ENCODE measurements around the gene LRRC49.
A peak's percentile ranks its signal among the peaks of the same experiment; 100 is the strongest.
"Not testable (repeated sequence)": the region's sequence is repeated elsewhere in the genome, so short reads cannot be mapped to it uniquely, and the experiment has no call there.

LRRC49 gene, protein sequence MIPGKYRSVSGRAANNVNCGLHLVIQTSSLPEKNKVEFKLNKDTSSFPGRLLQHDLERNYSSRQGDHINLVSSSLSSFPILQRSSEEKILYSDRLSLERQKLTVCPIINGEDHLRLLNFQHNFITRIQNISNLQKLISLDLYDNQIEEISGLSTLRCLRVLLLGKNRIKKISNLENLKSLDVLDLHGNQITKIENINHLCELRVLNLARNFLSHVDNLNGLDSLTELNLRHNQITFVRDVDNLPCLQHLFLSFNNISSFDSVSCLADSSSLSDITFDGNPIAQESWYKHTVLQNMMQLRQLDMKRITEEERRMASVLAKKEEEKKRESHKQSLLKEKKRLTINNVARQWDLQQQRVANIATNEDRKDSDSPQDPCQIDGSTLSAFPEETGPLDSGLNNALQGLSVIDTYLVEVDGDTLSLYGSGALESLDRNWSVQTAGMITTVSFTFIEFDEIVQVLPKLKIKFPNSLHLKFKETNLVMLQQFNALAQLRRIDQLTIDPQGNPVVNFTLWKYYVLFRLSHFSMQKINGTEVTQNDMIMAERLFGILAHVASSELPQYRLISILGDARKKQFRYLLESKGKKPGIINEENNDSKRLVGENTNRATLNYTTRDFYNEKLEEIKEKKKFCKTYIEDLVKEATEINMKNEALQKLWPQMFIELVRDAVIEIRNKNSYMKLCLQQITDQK

DNA sequence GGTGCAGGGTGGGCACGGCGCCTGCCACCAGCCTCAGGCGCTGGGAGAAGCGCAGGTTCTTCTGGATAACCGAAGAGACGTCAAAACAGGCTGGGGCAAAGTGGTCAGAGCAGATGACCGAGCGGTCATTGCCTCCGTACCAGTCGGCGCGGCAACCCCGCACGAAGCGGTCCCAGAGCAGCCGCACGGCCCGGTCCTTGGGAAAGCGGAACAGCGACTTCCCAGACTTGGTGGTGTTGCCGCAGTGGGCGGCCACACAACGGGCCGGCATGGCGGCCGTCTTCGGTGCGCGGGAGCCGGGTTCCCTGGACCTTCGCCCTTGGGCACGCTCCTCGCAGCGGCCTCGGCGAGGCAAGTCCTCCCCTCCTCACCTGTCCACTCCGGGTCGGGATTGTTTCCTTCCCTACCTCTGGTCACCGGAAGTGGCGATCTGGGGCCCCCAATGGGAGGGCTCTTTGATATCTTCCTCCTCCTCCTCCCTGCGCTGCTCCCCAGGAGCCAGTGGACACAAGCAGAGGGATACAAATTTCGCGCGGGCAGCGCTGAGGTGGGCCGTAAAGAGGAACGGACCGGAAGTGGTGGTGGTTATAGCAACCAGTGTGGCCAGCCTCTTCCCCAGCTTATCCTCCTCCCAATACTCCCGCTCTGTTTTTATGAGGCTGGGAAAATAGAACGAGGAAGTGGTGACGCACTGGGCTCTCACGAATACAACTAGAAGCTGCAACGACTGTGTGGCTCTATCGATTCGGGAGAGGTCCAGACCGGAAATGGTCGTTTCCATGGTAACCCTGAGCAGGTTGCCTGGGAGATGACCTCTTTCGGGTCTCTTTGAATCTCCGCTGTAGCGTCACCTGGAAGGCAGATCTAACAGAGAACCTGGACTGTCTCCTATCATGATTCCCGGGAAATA is at the start of gene LRRC49, which contains the start of gene THAP10:
LRRC49 (plus strand) TSS at position 825 of the 910 bp plus-strand sequence; CDS start at position 894, 69 bp downstream.
THAP10 (minus strand) TSS at position 432 of the 910 bp plus-strand sequence; CDS start at position 271, 161 bp downstream.
- FAIRE-seq = peak; percentile 99
- peak; percentile 84 for DNase-seq (ENCODE audit: insufficient read length, low spot score)

DNA sequence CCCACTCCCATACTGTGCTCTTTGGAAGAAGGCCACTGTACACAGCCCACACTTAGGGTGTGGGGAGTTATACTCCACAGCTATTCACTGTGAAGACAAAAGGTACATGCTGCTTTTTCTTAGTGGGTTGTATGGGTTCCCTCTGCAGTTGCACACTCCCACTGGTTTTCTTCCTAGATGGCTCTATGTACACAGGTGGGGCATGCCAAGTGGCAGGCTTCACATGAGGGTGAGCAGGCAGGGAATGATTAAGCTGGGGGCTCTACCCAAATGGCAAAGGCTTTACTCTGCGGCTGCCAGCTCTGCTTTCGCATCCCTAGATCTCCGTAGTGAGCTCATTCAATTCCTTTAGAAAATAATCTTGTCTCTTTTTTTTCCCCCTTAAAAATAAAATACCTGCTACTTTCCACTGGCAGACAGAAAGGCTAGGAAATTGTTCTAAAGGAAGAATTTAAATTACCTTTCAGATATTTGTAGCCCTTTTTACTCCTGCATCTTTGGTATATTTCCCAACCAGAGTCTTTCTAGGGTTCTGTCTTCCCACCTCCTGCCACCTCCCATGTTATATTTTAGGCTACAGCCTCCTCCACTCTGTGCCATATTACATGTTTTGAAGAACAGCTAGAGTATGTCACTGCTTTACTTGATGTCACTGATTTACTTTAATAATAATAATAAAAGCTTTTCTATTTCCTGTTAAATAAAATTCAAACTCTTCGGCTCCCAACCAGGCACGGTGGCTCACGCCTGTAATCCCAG is 46.8 kb upstream of the LRRC49 start:
- no peak for DNase-seq (ENCODE audit: insufficient read length, low spot score)
- peak; percentile 26 for FAIRE-seq

DNA sequence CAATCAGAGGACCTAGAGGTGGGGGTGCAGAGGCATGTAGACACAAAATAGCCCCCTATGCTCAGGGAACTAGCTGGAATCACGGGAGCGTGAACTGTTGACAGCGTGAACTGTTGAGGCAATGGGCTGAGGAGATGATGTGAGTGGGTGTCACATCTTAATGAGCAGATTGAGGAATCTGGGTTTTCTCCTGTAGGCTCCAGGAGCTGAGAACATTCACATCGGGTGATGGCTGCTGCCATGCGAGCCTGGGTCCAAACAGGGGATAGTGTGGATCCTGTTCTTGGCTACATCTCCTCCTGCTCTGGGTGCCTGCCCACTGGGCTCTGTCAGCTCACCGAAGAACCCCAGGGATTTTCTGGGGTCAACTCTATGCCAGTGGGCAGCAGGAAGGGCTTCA is 40.7 kb upstream of the LRRC49 start:
- no peak for DNase-seq (ENCODE audit: insufficient read length, low spot score)
- FAIRE-seq = peak; percentile 42

DNA sequence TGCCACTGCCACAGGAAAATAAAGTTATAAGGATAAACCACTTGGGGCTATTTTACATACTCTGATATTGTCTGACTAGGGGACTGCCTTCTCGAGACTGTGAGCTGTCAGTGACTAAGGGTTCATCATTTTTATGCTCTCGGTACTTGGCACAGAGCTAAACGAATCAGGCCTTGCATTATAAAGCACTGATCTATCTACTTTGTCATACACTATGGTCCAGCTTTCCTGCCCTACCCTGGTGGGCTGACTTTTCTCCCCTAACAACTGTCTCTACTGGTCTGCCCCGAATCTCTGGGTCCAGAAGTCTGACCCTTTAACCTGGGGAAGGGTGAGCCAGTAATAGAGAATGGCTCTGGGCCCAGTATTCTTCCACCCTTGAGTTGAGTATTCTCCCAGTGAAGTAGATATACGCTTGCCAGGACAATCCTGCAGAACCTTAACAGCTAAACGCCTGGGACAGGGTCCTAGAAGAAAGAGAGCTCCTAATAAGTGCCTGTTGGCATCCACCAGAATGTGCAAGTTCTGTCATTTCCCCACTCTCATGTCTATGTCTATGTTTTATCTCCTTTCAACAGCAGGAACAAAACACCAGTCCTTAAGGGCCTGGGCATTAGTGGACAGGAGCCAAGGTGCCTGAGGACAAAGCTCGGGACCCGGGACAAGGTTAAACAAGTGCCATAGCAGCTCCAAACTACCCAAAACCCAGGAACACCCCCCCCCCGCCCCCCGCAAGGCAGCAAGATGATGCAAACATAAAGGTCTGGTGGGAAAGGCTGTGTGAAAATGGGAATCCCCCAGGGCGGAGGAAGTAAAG is 39.9 kb upstream of the LRRC49 start:
- DNase-seq (ENCODE audit: insufficient read length, low spot score) (no peak), FAIRE-seq (no peak)

DNA sequence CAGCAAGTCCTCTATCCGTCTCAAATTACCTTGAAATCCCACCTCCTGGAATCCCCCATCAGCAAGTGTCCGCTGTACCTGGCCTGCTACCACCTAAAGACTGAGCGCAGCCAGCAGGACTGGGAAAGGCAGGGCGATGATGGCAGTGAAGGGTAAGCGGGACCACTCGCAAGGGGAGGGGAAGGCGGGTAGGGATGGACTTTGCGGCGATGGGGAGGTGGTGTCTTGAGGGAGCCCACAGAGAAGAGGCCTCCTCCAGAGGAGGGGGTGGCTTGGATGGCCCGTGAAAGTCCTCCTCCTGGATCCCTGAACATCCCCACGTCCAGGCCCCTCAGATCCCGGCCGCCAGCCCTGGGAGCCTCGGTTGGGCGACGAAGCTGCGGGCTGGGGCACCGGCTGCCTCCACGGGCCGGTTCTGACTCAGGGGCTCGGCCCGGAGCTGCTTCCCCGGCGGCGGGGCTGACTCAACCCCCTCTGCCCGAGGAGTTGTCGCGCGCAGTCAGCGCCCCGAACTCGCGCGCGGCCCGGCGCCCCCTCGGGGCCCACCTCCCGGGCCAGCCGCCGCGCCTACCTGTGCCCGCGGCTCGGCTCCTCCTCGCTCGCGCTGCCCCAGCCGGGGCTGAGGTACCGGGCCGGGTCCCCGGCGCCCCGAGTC is 39.2 kb upstream of the LRRC49 start:
- DNase-seq (ENCODE audit: insufficient read length, low spot score) (peak; percentile 62), FAIRE-seq (peak; percentile 71)

DNA sequence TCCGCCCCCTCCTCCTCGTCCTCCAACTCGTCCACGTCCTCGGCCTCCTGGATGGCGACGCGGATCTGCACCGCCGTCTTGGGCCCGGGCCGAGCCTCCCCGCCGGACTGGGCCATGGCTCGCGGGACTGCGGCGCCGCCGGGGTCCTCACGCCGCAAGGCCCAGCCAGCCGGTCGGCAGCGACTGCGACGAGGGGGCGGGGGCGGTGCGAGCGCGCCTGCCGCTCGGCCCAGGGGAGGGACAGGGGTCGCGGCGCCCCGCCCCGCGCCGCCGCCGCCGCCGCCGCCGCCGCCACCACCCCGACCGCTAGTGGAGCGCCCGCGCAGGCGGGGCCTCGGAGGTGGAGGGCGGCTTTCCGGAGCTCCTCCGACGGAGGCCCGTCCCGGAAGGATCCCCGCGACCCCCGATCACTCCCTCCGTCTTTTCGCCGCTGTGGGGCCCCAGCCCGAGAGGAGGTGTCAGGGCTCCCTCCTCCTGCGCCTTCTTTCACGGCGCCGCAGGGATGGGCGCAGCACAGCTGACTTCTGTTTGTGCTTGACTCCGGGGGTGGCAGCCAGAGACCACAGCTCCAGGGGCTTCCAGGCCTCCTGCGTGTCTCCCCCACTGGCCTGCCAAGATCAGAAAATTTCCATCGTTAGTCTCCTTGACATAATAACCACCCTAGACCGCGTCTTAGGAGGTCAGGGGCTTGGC is 38.5 kb upstream of the LRRC49 start, which contains the start of gene LARP6:
LARP6 (minus strand) TSS at position 185 of the 693 bp plus-strand sequence; CDS start at position 116, 69 bp downstream.
- FAIRE-seq (peak; percentile 51), DNase-seq (ENCODE audit: insufficient read length, low spot score) (peak; percentile 66)

DNA sequence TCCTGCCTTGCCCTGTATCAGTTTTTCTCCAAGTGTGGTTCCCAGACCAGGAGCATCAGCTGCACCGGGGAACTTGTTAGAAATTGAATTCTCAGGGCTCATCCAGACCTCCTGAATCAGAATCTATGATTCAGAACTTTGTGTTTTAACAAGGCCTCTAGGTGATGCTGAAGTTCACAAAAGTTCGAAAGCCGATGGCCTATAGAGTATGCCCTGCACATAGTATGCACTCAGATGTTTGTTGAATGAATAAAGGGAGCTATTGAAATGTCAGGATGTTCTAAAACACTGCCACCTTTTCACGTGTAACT is 38.0 kb upstream of the LRRC49 start:
- no peak for FAIRE-seq

DNA sequence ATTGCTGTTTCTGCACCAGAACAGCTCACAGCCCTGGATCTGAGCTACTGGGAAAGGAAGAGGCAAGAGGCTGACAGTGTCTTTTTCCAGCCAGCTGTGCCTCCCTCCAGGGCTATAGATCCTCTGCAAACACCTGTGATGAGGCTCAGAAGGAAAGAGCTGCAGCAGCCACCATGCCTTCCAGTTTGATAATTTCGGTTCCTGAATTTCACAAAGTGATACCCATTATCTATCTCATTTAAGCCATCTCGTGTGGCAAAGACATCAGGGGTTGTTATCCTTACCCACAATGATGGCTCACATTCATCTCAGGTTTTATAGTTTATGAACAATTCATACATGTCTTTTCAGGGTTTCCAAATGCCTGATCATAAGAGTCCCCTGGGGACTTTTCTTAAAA is 36.9 kb upstream of the LRRC49 start:
- DNase-seq (ENCODE audit: insufficient read length, low spot score) (no peak), FAIRE-seq (no peak)

More for the DNA sequence above, 38.0 kb upstream of the LRRC49 start:
- peak; percentile 32 for DNase-seq (ENCODE audit: insufficient read length, low spot score)

DNA sequence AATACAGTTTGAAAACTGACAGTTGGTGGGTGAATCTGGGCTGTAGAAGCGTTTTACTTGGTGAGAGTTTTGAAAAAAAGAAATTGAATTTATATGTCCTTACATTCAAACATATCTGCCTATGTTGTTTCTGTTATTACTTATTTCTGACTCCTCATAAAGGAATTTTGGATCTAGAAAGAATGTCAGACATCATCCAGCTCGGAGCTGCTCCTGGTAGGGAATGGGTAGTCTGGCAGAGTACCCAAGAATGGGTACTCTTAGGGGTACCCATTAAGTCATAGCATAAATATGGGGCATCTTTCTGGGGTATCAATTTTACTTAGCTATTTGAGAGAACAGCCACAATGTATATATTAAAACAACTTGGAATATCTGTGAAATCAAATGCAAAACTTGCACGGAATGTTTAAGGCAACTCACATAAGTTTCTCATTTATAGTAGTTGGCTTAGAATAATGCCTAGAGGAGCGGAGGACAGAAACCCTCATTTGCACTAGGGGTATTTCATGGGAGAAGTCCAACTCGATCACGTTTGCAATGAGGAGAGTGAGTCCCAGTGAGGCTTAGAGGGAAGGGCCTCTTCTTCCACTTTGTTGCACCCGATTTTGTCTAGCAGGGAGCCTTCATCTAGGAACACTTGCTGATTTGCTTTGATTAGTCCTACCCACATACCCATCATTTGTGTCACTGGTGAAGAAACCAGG is 36.3 kb upstream of the LRRC49 start:
- DNase-seq (ENCODE audit: insufficient read length, low spot score) (no peak), FAIRE-seq (no peak)

DNA sequence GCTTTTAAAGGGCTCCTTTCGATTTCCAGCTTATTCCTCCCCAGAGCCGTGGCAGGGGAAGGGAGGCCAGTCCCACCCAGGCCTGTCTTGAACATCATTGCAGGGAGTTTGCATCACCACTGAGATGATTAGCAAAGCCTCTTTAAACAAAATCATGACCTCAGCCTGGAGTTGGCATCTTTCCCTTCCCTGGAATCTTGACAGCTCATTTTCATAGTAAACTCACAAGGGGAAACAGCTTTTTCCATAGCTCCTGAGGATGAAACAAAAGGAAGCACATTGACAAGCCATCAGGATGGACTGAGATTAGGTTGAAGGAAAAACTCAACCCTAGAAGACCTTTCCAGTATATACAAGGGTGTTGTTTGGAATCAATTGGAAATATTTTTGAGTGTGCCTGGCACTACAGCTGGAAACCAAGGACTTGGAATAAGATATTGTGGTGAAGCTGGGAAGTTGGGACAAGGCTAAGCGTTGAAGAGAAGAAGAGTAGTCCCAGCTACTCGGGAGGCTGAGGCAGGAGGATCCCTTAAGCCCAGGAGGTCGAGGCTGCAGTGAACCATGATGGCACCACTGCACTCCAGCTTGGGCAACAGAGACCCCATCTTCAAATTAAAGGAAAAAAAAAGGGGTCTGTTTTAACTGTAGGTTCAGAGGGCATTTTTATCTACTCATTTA is 35.6 kb upstream of the LRRC49 start:
- DNase-seq (ENCODE audit: insufficient read length, low spot score) = peak; percentile 74
- peak; percentile 78 for FAIRE-seq

DNA sequence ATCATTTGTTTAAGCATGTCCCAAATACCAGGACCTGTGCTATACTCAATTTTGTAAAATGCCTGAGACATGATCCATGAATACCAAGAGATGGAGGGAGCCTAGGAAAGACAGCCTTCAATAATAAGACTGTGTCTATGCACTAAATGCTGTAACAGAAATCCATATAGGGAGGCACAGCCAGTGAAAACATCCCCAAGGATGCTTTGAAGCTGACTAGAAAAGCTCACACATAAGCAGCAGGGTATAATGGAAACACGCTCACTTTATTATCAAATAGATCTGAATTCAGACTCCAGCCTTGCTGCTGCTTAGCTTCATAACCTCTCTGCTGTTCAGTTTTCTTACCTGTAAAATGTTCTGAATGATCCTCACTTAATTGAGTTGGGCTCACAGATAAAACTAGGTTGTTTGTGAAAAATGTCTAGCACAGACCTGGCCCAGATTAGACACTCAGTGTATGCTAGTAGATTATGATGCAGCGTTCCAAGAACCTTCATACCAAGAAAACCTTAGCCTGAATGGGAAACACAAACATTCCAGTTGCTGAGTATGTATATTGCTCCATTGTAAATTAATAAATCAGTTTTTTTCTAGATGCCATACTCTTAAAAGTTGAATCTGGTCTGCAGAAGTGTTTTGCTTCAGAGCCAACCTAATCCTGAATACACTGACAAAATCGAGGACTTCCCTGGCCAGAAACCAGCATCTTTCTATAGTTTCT is 34.9 kb upstream of the LRRC49 start:
- no peak for FAIRE-seq
- no peak for DNase-seq (ENCODE audit: insufficient read length, low spot score)

DNA sequence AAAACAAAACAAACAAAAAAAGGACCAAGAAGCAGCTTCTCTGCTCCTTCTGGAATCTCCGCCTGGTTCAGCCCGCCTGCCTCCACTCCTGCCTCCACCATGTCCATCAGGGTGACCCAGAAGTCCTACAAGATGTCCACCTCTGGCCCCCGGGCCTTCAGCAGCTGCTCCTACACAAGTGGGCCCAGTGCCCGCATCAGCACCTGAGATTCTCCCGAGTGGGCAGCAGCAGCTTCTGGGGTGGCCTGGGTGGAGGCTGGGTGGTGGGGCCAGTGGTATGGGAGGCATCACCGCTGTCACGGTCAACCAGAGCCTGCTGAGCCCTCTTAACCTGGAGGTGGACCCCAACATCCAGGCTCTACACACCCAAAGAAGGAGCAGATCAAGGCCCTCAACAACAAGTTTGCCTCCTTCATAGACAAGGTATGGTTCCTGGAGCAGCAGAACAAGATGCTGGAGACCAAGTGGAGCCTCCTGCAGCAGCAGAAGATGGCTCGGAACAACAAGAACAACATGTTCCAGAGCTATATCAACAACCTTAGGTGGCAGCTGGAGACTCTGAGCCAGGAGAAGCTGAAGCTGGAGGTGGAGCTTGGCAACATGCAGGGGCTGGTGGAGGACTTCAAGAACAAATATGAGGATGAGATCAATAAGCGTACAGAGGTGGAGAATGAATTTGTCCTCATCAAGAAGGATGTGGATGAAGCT is 33.9 kb upstream of the LRRC49 start:
- FAIRE-seq; DNase-seq (ENCODE audit: insufficient read length, low spot score): not testable (repeated sequence)

DNA sequence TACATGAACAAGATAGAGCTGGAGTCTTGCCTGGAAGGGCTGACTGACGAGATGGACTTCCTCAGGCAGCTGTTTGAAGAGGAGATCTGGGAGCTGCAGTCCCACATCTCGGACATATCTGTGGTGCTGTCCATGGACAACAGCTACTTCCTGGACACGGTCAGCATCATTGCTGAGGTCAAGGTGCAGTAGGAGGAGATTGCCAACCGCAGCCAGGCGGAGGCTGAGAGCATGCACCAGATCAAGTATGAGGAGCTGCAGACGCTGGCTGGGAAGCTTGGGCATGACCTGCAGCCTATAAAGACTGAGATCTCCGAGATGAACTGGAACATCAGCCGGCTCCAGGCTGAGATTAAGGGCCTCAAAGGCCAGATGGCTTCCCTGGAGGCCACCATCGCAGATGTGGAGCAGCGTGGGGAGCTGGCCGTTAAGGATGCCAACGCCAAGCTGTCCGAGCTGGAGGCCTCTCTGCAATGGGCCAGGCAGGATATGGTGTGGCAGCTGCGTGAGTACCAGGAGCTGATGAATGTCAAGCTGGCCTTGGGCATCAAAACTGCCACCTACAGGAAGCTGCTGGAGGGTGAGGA is 33.2 kb upstream of the LRRC49 start:
- no peak for DNase-seq (ENCODE audit: insufficient read length, low spot score)
- FAIRE-seq = no peak

DNA sequence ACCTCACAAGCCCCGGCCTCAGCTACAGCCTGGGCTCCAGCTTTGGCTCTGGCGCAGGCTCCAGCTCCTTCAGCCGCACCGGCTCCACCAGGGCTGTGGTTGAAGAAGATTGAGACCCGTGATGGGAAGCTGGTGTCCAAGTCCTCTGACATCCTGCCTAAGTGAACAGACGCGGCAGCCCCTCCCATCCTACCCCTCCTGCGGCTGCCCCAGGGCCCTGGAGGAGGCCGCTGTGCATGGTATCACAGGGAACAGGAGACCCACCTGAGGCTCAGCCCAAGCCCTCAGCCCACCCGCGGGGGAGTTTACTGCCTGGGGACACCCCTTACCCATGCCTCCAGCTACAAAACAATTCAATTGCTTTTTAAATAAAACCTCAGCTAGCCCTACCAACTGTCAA is 32.6 kb upstream of the LRRC49 start:
- DNase-seq (ENCODE audit: insufficient read length, low spot score) = no peak
- FAIRE-seq = no peak

DNA sequence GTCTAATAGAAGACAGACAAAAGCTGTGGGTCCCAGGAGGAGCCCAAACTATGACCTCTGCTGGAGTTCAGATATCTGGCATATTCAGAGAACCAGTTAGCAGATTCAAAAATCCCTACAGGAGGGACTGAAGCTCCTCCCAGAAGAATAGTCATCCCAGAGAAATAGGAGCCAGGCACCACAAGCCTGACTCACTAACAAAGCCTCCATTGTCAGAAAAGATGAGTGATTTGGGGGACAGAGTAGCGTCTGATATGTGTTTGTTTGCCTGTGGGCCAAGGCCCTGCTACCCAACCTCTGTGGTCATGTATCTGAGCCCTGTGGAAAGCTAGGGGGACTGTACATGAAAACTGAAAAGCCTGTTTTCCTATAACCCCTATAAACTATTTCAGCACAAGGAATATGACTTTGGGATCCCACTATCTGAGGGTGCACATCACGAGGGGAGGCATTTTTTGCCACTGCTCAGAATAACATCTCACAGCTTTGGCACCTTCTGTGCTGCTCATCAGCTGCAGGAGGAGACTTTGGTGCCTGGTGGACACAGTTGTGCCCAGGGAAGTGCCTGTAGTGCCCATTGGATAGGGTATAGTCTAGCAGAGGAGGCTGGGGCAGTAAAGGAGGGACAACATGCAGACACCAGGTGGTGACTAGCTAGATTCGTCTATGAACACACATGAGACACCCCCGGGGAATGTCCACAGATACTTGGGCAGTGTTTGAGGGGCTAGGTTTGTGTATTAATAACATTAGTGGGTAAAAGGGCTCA is 29.0 kb upstream of the LRRC49 start:
- FAIRE-seq (peak; percentile 76), DNase-seq (ENCODE audit: insufficient read length, low spot score) (peak; percentile 74)

Data from HTR-8/SVneo (cell line).